Left ventricle myocardium inferior (tissue), 1 donor: ENCODE data around the gene ADCY2. TPM values are rescaled to one million over a fixed set of nuclear protein-coding genes. Genes with fewer than 3 reads are reported as not detected.

ENCODE experiments used
- DNase-seq: peaks from one replicate; pipeline ENCODE4 v3.0.0-alpha.2; 2020
- H3K27ac ChIP-seq: fragments of 200-600 bp; replicated peaks from 2 replicates; pipeline ENCODE4 v1.8.0; 2021
- H3K27me3 ChIP-seq: fragments of 200-600 bp; 2 replicates; pipeline ENCODE4 v1.8.0; 2021; ENCODE audit warnings: low read depth
- H3K36me3 ChIP-seq: fragments of 200-600 bp; 2 replicates; pipeline ENCODE4 v1.8.0; 2021
- H3K4me1 ChIP-seq: fragments of 200-600 bp; 2 replicates; pipeline ENCODE4 v1.8.0; 2021
- H3K4me3 ChIP-seq: fragments of 200-600 bp; 2 replicates; pipeline ENCODE4 v1.8.0; 2021; ENCODE audit warnings: mild to moderate bottlenecking, moderate library complexity
- H3K9me3 ChIP-seq: fragments of 200-600 bp; replicated peaks from 2 replicates; pipeline ENCODE4 v1.8.0; 2021
- CTCF ChIP-seq: fragments of 200-600 bp; IDR thresholded peaks from 2 replicates; pipeline ENCODE4 v1.8.0; 2021; ENCODE audit warnings: antibody characterized with exemption, mild to moderate bottlenecking, borderline replicate concordance
- intact Hi-C: fragments of 100-400 bp; cut with micrococcal nuclease; formaldehyde crosslinking; loops from one replicate; pipeline ENCODE4 v1.11.0; 2022
- total RNA-seq: library from RNA; stranded (reverse); fragmentation: NEBNext Ultra II Directional; extraction: Animal tissue kit (Norgen Biotek cat#: 25700); gene quantifications from one replicate; pipeline ENCODE4 v1.2.1, GENCODE V29; 2021
- donor health status: DM: no; HTN: yes; CAD: no; lungs with severe emphysema.

The ADCY2 gene
- total RNA-seq, 1 donor from 2014 or later: 0.30 TPM

GRCh38 chr5:7789567-7789966, 393.6 kb downstream of the ADCY2 start:
- DNase-seq: no peak
- peaks cover 52% of the 10 kb centered on the region for H3K27me3 ChIP-seq
- H3K9me3 ChIP-seq: no peaks in the 10 kb centered on the region
- H3K4me3 ChIP-seq: no peak overlapping the region
- no peak overlapping the region for H3K27ac ChIP-seq
- intact Hi-C loops: no loop called here
- H3K4me1 ChIP-seq: no peaks in the 10 kb centered on the region
- H3K36me3 ChIP-seq: no peaks in the 10 kb centered on the region
- no peak for TF ChIP-seq CTCF

GRCh38 chr5:7793895-7794294, 398.0 kb downstream of the ADCY2 start:
- Histone ChIP-seq H3K4me1 (no peaks in the 10 kb centered on the region), H3K36me3 (no peaks in the 10 kb centered on the region), H3K27me3 (peaks cover 62% of the 10 kb centered on the region), H3K27ac (no peak overlapping the region), H3K9me3 (no peaks in the 10 kb centered on the region), H3K4me3 (no peak overlapping the region)
- TF ChIP-seq CTCF: no peak
- intact Hi-C loops: no loop called here
- DNase-seq: no peak

GRCh38 chr5:7794311-7794710, 398.4 kb downstream of the ADCY2 start:
- Histone ChIP-seq H3K27me3 (peaks cover 62% of the 10 kb centered on the region), H3K9me3 (no peaks in the 10 kb centered on the region), H3K4me1 (no peaks in the 10 kb centered on the region), H3K27ac (no peak overlapping the region), H3K4me3 (no peak overlapping the region), H3K36me3 (no peaks in the 10 kb centered on the region)
- DNase-seq: no peak
- no peak for TF ChIP-seq CTCF
- intact Hi-C loops: no loop called here

DNA sequence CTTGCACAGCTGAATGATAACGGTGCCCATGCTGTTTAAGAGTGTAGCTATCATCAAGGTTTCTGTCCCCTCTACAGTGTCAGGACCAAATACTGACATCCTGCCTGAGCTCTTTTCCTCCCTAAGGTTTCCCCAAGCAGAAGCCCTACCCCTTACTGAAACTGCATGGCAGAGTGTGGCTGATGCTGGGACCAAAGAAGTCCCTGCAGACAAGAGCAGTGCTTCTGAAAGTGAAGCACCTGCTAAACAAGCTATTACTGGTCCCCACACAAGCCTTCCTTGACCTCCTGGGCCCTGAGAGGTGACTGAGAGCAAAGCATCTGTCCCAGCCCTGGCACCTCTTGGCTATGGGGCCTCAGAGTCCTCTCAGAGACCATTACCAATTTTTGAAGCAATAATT, 398.9 kb downstream of the ADCY2 start:
- Histone ChIP-seq H3K4me3 (no peak overlapping the region), H3K27me3 (peaks cover 61% of the 10 kb centered on the region), H3K36me3 (no peaks in the 10 kb centered on the region), H3K27ac (no peak overlapping the region), H3K4me1 (no peaks in the 10 kb centered on the region), H3K9me3 (no peaks in the 10 kb centered on the region)
- intact Hi-C loops: no loop called here
- DNase-seq: no peak
- TF ChIP-seq CTCF: no peak

DNA sequence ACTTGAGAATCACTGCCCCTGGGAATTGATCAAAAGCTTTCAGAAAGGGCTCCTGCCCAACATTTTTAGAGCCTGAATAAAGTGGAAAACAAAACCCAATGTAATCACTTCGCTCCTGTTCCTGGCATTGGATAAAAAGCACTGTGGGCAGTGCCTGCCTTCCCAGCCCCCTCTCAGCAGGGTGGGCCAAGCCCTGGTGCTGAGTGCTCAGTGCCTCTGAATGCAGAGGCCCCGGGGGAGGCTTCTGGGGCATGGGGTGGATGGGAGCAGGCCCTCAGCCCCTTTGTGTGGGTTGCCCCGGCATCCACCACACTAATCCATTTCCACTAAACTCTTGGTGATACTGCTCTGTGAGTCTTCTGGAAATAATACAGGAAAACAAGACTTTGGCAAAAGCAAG, 399.4 kb downstream of the ADCY2 start:
- H3K27ac ChIP-seq: no peak overlapping the region
- H3K27me3 ChIP-seq: peaks cover 61% of the 10 kb centered on the region
- TF ChIP-seq CTCF: no peak
- no peaks in the 10 kb centered on the region for H3K36me3 ChIP-seq
- no peaks in the 10 kb centered on the region for H3K9me3 ChIP-seq
- no peaks in the 10 kb centered on the region for H3K4me1 ChIP-seq
- intact Hi-C loops: no loop called here
- no peak for DNase-seq
- no peak overlapping the region for H3K4me3 ChIP-seq
